Heart left ventricle (tissue), 16 donors: Measurements from ENCODE around the gene PARG. TPM values are rescaled to one million over a fixed set of nuclear protein-coding genes. Genes with fewer than 3 reads are reported as not detected.
"Not testable (repeated sequence)": the region's sequence is repeated elsewhere in the genome, so short reads cannot be mapped to it uniquely, and the experiment has no call there.

Experiments
- ATAC-seq, 4 donors: fragments of 200-7000 bp; cut with Tn5 transposase; one replicate each; pipeline ENCODE4 v1.9.1; 2020 to 2022; ENCODE audit warnings: moderate library complexity in 4 of 4, mild to moderate bottlenecking in 3 of 4, moderate number of reproducible peaks in 1 of 4
- DNase-seq, 5 donors: peaks; one replicate each; pipeline ENCODE4 v3.0.0-alpha.2; 2020
- H3K27ac ChIP-seq, 12 donors: fragments of 200-600 bp; sonication (generic) in 4 of 12; one replicate each; pipeline versions ENCODE4 v1.5.0 to v1.8.0; 2016 to 2022; ENCODE audit warnings: mild to moderate bottlenecking in 2 of 12
- H3K27me3 ChIP-seq, 9 donors: fragments of 200-600 bp; sonication (generic) in 2 of 9; one replicate each; pipeline versions ENCODE4 v1.5.1 to v1.8.0; 2016 to 2022; ENCODE audit warnings: mild to moderate bottlenecking in 3 of 9
- H3K36me3 ChIP-seq, 9 donors: fragments of 200-600 bp; sonication (generic) in 2 of 9; one replicate each; pipeline versions ENCODE4 v1.5.0 to v1.8.0; 2018 to 2022; ENCODE audit warnings: mild to moderate bottlenecking in 2 of 9
- H3K4me1 ChIP-seq, 12 donors: fragments of 200-600 bp; sonication (generic) in 4 of 12; one replicate each; pipeline versions ENCODE4 v1.5.0 to v1.8.0; 2016 to 2022; ENCODE audit warnings: mild to moderate bottlenecking in 3 of 12
- H3K4me3 ChIP-seq, 12 donors: fragments of 200-600 bp; sonication (generic) in 4 of 12; one replicate each; pipeline versions ENCODE4 v1.5.0 to v1.8.0; 2017 to 2022; ENCODE audit warnings: mild to moderate bottlenecking in 9 of 12, moderate library complexity in 4 of 12
- H3K9me3 ChIP-seq, 12 donors: fragments of 200-600 bp; sonication (generic) in 4 of 12; one replicate each; pipeline versions ENCODE4 v1.5.0 to v1.8.0; 2016 to 2022; ENCODE audit warnings: mild to moderate bottlenecking in 1 of 12
- CTCF ChIP-seq, 12 donors: fragments of 200-600 bp; sonication (generic) in 4 of 12; IDR thresholded peaks; one replicate each; pipeline versions ENCODE4 v1.5.0 to v1.8.0; 2018 to 2022; ENCODE audit warnings: antibody characterized with exemption in 12 of 12, mild to moderate bottlenecking in 5 of 12
- POLR2A ChIP-seq, 2 donors: fragments of 450-650 bp; IDR thresholded peaks; one replicate each; pipeline ENCODE4 v1.6.1; 2017; ENCODE audit warnings: antibody characterized with exemption in 2 of 2, mild to moderate bottlenecking in 2 of 2, moderate library complexity in 2 of 2
- WGBS, 4 donors: extraction: QIAGEN DNeasy Blood & Tissue Kit in 2 of 4; methylation state at CpG; one replicate each; pipeline versions ENCODE4 v1.1.5 to v1.1.7; 2013 to 2018; 5-methylcytosine and 5-hydroxymethylcytosine counted together
- intact Hi-C, 10 donors: fragments of 100-400 bp; cut with DNase I; formaldehyde crosslinking; loops; one replicate each; pipeline versions ENCODE4 v1.11.1 to v1.14.2; 2022
- long read RNA-seq, 3 donors: library from polyadenylated mRNA; unstranded; transcript quantifications; one replicate each; pipeline ENCODE4 v2.0.0, GENCODE V29; 2020 to 2021
- polyA plus RNA-seq, 2 donors: library from polyadenylated mRNA; stranded (reverse); fragments of 200-250 nt; gene quantifications; one replicate each; pipeline ENCODE4 v1.2.3, GENCODE V29; 2013
- total RNA-seq, 9 donors: library from RNA; depleted of rRNA in 2 of 9; stranded (reverse); fragments of >200 nt in 2 of 9; fragmentation: NEBNext Ultra II Directional in 3 of 9; extraction: Animal tissue kit (Norgen Biotek cat#: 25700) in 3 of 9; gene quantifications; one replicate each; pipeline versions ENCODE4 v1.1.0 to v1.2.4, GENCODE V29; 2016 to 2023
- donor health status: ischemic (EF 13 %, LVEDD 7.1; RV severe dilation, severe dysfunction).
- donor health status: healthy with polysubstance abuse.
- donor health status: DM: no; HTN: yes; CAD: no.
- donor health status: DM: no; HTN: no; CAD: no.
- donor health status: ischemic (EF 25% LVEDD 6.9; RV normal size, moderate dysfunction).
- donor health status: ischemic (EF 25% LVEDD 5.7; RV mildly dilated, moderate dysfunction).
- donor health status: healthy.
- donor health status: DM: yes; HTN: yes; CAD: no.
- donor health status: ischemic (EF 35%, LVEDD 5.7; RV mildly dilated, moderate dysfunction).
- donor health status: nonischemic (EF 11% LVEDD 7.7; RV severe dilation, severe dysfunction).
- donor health status: DM: yes; HTN: yes; CAD: no.
- donor health status: PGD.
- donor health status: ischemic (EF 29% LVEDD 5.4; RV normal size, mild dysfunction).
- donor health status: nonischemic (EF 23%, LVEDD 6.1; RV moderate dilation, normal function).

The PARG gene
- total RNA-seq (10 to 100 TPM; 19.6 to 33.9 (median 26.7) TPM), polyA plus RNA-seq (10 to 100 TPM in 1 of 2 donors, 1 to 10 TPM in 1; 3.5 to 13.9 TPM)
- long read RNA-seq, donor 1, partial matches to known transcripts: 0 of 34 reads
- long read RNA-seq, donor 1, other reads (novel, unspliced or antisense): 34 of 34 reads
- long read RNA-seq, donor 2, partial matches to known transcripts: 9 of 72 reads
- long read RNA-seq, donor 2, other reads (novel, unspliced or antisense): 63 of 72 reads
- long read RNA-seq, donor 3, partial matches to known transcripts: 32 of 48 reads
- long read RNA-seq, donor 3, other reads (novel, unspliced or antisense): 16 of 48 reads

GRCh38 chr10:49941447-49942338 lies at the start of gene PARG, which contains the start of gene TIMM23B:
PARG (minus strand) TSS chr10:49942027; CDS start chr10:49941725, 302 bp downstream.
TIMM23B (plus strand) TSS chr10:49942053; CDS start chr10:49942195, 142 bp downstream.
- H3K9me3 ChIP-seq, H3K27me3 ChIP-seq, intact Hi-C loops: not testable (repeated sequence)
- Histone ChIP-seq H3K4me3 (peak within 1 kb of the TSS; percentile 71 to 92 (median 84)), H3K27ac (peak within 1 kb of the TSS in 11 of 12 donors; percentile 29 to 82 (median 77)), H3K4me1 (peaks cover 0 to 30% (median 21%) of the 10 kb centered on the region in 12 donors), H3K36me3 (peaks cover 0 to 18% (median 5%) of the 10 kb centered on the region in 9 donors)
- WGBS, 4 donors: 0 to 1% (median 0%) methylated on average over 59 to 81 of the region's 81 CpGs
- DNase-seq (peak; percentile 82 to 89 (median 83)), ATAC-seq (peak; percentile 88 to 96 (median 96))
- TF ChIP-seq POLR2A (IDR thresholded peaks at IDR 0.05) (peak in 1 of 2 donors; percentile 61), CTCF (IDR thresholded peaks at IDR 0.05) (peak in 1 of 12 donors; percentile 13)

- H3K27me3 ChIP-seq, intact Hi-C loops, H3K27ac ChIP-seq, H3K4me1 ChIP-seq, ATAC-seq, H3K4me3 ChIP-seq, DNase-seq, H3K9me3 ChIP-seq: not testable (repeated sequence)
- H3K36me3 ChIP-seq: peaks cover 0 to 33% (median 4%) of the 10 kb centered on the region in 9 donors
- 94 to 96% (median 95%) methylated on average over 11 to 17 of the region's 18 CpGs for WGBS, 4 donors
Measured at GRCh38 chr10:49988376-49988775, 46.5 kb upstream of the PARG start, which contains the start of gene AGAP6. AGAP6 (plus strand) TSS chr10:49988406; CDS start chr10:49988716, 310 bp downstream.

GRCh38 chr10:49987207-49987606 lies 45.4 kb upstream of the PARG start:
- H3K9me3 ChIP-seq, H3K27ac ChIP-seq, H3K4me3 ChIP-seq, DNase-seq, H3K4me1 ChIP-seq, intact Hi-C loops, ATAC-seq, H3K27me3 ChIP-seq: not testable (repeated sequence)
- H3K36me3 ChIP-seq: peaks cover 0 to 27% (median 2%) of the 10 kb centered on the region in 9 donors
- 79 to 96% (median 86%) methylated on average over 3 of the region's 3 CpGs for WGBS, 4 donors

GRCh38 chr10:49977756-49978155 lies 35.9 kb upstream of the PARG start:
- DNase-seq, H3K27me3 ChIP-seq, H3K4me3 ChIP-seq, H3K9me3 ChIP-seq, intact Hi-C loops, H3K4me1 ChIP-seq, H3K27ac ChIP-seq, ATAC-seq: not testable (repeated sequence)
- peaks cover 0 to 27% (median 4%) of the 10 kb centered on the region in 9 donors for H3K36me3 ChIP-seq
- WGBS, 4 donors: 93 to 98% (median 96%) methylated on average over 3 of the region's 3 CpGs

- DNase-seq, H3K9me3 ChIP-seq, H3K4me1 ChIP-seq, H3K4me3 ChIP-seq, H3K27ac ChIP-seq, intact Hi-C loops, H3K27me3 ChIP-seq: not testable (repeated sequence)
- peak in 1 of 4 donors; percentile 29 for ATAC-seq
- peaks cover 0 to 20% (median 4%) of the 10 kb centered on the region in 9 donors for H3K36me3 ChIP-seq
- WGBS, 4 donors: 38 to 57% (median 43%) methylated on average over 1 to 3 of the region's 3 CpGs
Measured at GRCh38 chr10:49972094-49972493, 30.3 kb upstream of the PARG start.

GRCh38 chr10:49971466-49971865 lies 29.6 kb upstream of the PARG start:
- H3K9me3 ChIP-seq, H3K4me3 ChIP-seq, H3K27ac ChIP-seq, H3K4me1 ChIP-seq, H3K27me3 ChIP-seq, ATAC-seq, intact Hi-C loops, DNase-seq: not testable (repeated sequence)
- H3K36me3 ChIP-seq: peaks cover 0 to 20% (median 4%) of the 10 kb centered on the region in 9 donors
- 36 to 57% (median 46%) methylated on average over 2 of the region's 2 CpGs for WGBS, 4 donors

GRCh38 chr10:49970331-49970857 lies 28.6 kb upstream of the PARG start:
- peaks cover 0 to 16% (median 4%) of the 10 kb centered on the region in 9 donors for H3K36me3 ChIP-seq
- H3K27me3 ChIP-seq, H3K4me1 ChIP-seq, H3K9me3 ChIP-seq, H3K4me3 ChIP-seq, H3K27ac ChIP-seq, intact Hi-C loops, ATAC-seq: not testable (repeated sequence)
- peak in 1 of 5 donors; percentile 51 for DNase-seq
- WGBS, 4 donors: 83 to 99% (median 97%) methylated on average over 1 to 37 of the region's 37 CpGs

GRCh38 chr10:49953122-49953521 lies 11.3 kb upstream of the PARG start:
- 71 to 85% (median 79%) methylated on average over 2 to 3 of the region's 3 CpGs for WGBS, 4 donors
- H3K27me3 ChIP-seq, H3K27ac ChIP-seq, H3K4me1 ChIP-seq, ATAC-seq, intact Hi-C loops, H3K9me3 ChIP-seq, DNase-seq, H3K4me3 ChIP-seq: not testable (repeated sequence)
- H3K36me3 ChIP-seq: peaks cover 0 to 54% (median 31%) of the 10 kb centered on the region in 9 donors

GRCh38 chr10:49952006-49952405 lies 10.2 kb upstream of the PARG start:
- H3K4me1 ChIP-seq, ATAC-seq, H3K4me3 ChIP-seq, H3K27ac ChIP-seq, DNase-seq, intact Hi-C loops, H3K9me3 ChIP-seq, H3K27me3 ChIP-seq: not testable (repeated sequence)
- WGBS, 4 donors: 78 to 89% (median 83%) methylated on average over 3 of the region's 3 CpGs
- H3K36me3 ChIP-seq: peaks cover 0 to 54% (median 34%) of the 10 kb centered on the region in 9 donors
